GM11168 (cell line): ENCODE results near the gene PTRH2.

Source experiments
- in situ Hi-C: fragments of 300-500 bp; cut with MboI; formaldehyde crosslinking; loops from one replicate; pipeline ENCODE4 v1.12.0; 2022; ENCODE audit warnings: low sequenced_read_pairs; ENCODE audit not compliant: unreplicated experiment

Gene PTRH2

DNA sequence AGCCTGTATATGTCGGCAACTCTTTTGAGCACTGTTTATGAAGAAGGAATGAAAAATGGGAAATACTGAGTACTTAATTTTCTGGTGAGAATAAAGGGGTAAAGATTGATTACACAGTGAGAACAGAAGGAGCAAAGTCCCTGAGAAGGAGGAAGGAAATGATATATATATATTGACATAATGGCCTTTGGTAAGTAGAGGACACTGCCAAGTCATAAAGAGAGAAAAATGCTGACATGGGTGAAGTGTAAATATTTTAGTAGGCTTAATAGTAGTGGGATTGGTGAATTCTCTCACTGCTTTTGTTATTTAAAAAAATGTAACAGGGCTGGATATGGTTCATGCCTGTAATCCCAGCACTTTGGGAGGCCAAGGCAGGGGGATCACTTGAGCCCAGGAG lies 16.4 kb upstream of the PTRH2 start:
- in situ Hi-C loops, result no loop called here

- in situ Hi-C loops, result no loop called here
Observed at GRCh38 chr17:59723041-59723440, 15.8 kb upstream of the PTRH2 start.

DNA sequence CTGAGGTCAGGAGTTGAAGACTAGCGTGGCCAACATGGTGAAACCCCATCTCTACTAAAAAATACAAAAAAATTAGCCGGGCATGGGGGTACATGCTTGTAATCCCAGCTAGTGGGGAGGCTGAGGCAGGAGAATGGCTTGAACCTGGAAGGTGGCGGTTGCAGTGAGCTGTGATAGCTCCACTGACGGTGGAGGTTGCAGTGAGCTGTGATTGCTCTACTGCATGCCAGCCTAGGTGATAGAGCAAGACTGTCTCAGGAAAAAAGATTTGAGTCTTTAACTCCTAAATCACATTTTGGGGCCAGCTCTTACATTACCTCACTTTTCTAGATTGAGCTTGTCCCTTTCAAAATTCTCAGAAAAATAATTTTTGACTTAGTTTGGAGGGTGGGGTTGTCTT lies 15.4 kb upstream of the PTRH2 start:
- in situ Hi-C loops, result no loop called here

DNA sequence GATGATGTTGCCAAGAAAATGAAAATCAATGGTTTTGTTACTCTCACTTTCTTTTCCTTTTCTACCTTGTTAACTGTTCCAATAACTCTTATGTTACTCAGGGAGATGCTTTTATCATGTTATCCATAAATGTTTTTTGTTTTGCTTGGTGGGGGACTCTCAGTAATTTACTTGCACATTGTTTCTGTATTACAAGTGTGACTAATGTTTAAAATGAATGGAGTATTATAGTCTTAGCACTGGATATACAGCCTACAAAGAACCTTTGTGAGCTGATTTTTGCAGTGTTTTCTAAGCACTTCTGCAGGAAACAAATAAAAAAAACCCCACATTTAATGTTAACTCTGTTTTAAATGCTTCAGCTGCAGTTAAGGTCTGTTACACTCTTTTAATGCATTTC lies 12.3 kb upstream of the PTRH2 start:
- in situ Hi-C loops, result no loop called here

DNA sequence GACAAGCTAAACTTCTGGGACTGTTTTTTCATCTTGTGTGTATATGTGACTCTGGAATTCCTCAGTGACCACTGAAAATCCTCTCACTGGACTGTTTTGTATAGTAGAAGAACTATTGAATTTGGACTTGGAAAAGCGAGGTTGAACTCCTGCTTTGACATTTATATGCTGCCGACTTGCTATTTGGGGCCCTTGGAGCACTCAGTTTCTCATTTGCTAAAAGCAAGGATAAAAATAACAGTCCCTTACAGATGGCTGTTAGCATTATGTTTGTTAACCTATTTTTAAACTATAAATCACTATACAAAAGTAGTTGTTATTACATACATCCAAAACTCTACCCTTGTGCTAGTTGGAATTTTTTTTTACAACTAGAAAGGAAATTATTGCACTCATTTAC lies 9.2 kb upstream of the PTRH2 start:
- in situ Hi-C loops, result no loop called here

DNA sequence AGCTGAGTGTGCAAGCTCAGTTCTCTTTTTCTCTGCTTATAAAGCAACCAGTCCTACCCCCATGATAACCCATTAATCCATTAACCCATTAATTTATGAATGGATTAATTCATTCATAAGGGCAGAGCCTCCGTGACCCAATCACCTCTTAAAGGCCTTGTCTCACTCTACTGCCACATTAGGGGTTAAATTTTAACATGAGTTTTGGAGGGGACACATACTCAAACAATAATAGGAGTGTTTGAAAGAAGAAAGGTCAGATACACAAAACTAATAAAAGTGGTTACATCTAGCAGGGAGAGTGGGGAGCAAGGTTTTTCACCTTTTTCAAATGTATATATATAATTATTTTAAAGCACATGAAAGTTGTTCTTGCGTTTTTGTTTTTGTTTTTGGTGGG lies 7.0 kb upstream of the PTRH2 start:
- in situ Hi-C loops, result no loop called here

- in situ Hi-C loops, result no loop called here
Observed at GRCh38 chr17:59712862-59713261, 5.6 kb upstream of the PTRH2 start.

- in situ Hi-C loops, result no loop called here
Observed at GRCh38 chr17:59711936-59712335, 4.7 kb upstream of the PTRH2 start.

GRCh38 chr17:59707971-59708430 lies 771 bp upstream of the PTRH2 start:
- in situ Hi-C loops, result no loop called here

DNA sequence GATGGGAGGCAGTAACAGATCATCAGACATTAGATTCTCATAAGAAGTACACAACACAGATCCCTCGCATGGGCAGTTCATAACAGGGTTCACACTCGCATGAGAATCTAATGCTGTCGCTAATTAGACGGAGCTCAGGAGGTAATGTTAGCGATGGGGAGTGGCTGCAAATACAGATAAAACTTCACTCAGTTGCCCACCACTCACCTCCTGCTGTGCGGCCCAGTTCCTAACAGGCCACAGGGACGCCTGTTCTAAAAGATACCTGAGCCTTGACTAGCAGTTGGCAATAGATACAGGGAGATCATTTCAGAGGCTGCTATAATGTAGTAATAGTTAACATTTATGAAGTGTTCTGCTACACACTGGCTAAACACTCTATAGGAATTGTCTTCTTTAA lies 4.9 kb downstream of the PTRH2 start:
- in situ Hi-C loops, result no loop called here

GRCh38 chr17:59699786-59700185 lies 7.4 kb downstream of the PTRH2 start:
- in situ Hi-C loops, result no loop called here

- in situ Hi-C loops, result no loop called here
Observed at GRCh38 chr17:59699218-59699617, 8.0 kb downstream of the PTRH2 start.

DNA sequence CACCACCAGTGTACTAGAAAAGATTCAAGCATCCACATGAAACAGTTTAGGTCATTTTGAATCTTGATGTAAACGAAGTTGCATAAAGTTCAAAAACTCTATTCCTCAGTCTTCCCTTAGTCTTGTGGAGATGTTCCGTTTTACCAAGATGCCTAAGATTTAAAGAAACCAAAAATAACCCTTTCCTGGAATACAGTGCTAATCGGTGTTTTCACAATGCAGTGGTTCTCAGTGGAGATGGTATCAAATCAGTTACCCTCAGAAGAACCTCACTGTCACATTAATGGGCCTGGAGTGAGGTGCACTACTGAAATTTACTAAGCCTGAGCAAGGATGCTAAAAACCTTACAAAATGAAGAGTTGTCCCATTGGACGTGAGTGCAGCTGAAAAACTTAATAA lies 9.1 kb downstream of the PTRH2 start:
- in situ Hi-C loops, result no loop called here

DNA sequence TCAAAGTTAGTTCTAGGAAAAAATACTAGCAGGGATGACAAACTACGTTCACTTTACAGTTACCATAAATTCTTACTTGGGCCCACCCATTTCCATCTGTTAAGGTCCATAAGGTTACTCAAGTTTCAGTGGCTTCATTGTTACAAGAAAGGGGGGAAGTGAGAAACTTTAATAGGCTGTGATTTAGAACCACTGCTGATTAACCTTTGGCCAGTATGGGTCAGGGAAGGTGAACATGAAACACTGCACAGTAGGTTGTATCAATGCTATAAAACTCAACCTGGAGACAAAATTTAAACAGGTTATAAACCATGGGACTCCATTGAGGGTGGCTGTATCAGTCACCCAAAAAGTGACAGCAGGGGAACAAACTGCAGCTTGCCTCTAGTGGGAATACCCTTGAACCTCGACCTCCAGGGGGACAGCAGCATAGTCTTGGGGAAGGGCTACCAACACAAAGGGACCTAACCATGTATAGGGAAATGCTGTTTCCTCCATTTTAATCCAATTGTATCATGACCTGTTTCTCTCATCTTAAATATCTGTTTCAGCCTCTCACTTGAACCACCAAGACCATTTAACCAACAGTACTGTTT lies 10.4 kb downstream of the PTRH2 start:
- in situ Hi-C loops, result no loop called here

DNA sequence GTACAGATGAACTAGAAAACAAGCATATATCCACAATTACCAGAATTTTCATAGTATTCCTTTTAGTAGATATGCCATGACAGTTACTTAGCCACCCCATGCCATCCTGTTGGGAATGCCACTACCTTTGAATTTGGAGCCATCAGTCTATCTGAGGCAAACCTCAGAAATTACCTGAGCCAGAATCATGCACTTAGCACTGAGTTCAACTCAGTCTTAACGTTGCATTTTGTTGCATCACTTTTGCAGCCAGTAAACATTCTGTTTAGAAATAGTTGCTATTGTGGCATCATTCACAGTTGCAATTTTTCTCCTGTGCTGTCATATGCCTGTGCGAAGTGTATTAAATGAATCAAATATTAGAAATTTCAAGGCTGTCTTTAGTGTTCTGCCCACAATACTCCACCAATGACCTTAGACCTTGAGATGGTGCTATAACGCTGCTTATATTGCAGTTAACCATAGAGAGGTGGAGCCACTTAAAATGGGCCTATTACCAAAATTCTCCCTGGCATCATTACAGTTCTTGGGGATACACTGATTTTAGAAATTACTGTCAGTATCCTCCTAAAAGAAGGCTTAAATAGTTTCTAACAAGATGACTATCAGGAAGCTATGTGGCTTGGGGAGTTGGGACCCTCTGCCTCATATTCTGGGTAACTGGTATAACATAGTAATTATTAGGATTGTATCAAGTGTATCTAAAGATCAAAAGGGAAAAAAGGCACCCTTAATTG lies 11.1 kb downstream of the PTRH2 start:
- in situ Hi-C loops, result no loop called here

GRCh38 chr17:59694344-59694743 lies 12.9 kb downstream of the PTRH2 start:
- in situ Hi-C loops, result no loop called here

GRCh38 chr17:59693582-59693981 lies 13.6 kb downstream of the PTRH2 start:
- in situ Hi-C loops, result no loop called here

DNA sequence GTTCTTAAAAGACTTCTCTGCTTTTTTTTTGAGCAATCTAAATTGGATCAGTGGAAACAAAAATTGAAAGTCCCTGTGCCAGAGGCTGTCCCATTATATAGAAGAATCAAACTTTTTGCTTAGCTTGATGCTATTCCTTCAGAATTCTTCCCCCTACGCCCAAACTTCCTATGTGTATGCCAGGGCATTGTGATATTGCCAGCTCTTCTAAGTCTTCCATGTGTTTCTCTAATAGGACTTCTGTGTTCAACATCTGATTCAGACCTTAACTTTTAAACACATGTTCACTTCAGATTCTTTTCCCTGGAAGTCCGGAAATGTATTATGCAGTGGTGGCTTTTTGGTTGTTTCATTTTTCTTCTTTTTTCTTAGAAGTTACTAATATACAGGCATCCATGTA lies 18.7 kb downstream of the PTRH2 start:
- in situ Hi-C loops, result no loop called here

- in situ Hi-C loops, result no loop called here
Observed at GRCh38 chr17:59688008-59688407, 19.2 kb downstream of the PTRH2 start.

DNA sequence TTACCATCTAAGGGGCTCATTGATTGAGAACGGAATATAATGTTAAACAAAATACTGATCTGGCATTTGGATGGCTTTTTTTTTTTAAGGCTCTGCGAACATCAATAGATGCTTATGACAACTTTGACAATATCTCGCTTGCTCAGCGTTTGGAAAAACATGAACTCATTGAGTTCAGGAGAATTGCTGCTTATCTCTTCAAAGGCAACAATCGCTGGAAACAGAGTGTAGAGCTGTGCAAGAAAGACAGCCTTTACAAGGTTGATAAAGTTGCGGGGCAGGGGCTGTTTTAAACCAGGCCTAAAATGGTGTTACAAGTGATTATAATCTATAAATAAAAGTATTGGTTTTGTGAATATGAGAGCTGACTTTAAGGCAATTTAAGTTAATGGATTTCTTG lies 22.3 kb downstream of the PTRH2 start:
- in situ Hi-C loops, result no loop called here

DNA sequence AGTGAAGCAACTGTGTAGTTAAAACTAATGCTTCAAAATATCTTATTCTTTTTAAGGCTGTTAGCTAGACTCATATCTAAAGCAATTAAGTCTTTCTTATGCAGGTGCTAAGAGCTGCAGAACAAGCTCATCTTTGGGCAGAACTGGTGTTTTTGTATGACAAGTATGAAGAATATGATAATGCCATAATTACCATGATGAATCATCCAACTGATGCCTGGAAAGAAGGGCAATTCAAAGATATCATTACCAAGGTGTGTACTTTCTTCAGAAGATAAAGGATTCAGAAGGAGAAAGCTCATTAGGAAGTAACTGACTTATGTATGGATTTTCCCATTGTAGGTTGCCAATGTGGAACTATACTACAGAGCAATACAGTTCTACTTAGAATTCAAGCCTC lies 23.9 kb downstream of the PTRH2 start:
- in situ Hi-C loops, result no loop called here

DNA sequence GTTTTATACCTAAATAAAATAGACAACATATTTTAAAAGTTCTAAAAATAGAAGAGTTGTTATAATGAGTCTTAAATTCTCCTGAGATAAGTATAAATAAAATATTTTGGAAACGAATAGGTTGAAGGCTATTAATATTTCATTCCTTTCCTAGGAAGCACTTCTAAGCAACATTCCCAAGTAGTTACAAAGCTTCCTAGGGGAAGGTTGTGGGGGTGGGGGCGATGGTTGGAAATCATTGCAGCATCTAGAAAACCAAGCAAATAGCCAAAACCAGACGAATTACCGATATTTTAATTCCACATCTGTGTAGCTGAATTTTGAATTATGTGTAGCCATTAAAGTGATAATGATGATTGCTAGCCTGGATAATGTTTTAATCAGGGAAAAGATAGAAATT lies 26.9 kb downstream of the PTRH2 start:
- in situ Hi-C loops, result no loop called here
